MM.1S (cell line): Measurements from ENCODE around the gene ELANE.

Source experiments
- DNase-seq: peaks from one replicate; pipeline ENCODE4 v3.0.0-alpha.2; 2015
- H2AFZ ChIP-seq: fragments of 300-600 bp; sonication (generic); 2 replicates; pipeline ENCODE4 v1.6.0; 2016; ENCODE audit warnings: antibody characterized with exemption, low read length
- H3F3A ChIP-seq: fragments of 300-600 bp; sonication (generic); 2 replicates; pipeline ENCODE4 v1.6.1; 2016; ENCODE audit warnings: mild to moderate bottlenecking, antibody characterized with exemption, low read length, moderate library complexity, mixed read lengths; ENCODE audit not compliant: insufficient read depth
- H3K27ac ChIP-seq: fragments of 300-600 bp; sonication (generic); 2 replicates; pipeline ENCODE4 v1.5.1; 2016; ENCODE audit warnings: mild to moderate bottlenecking, low read length
- H3K27me3 ChIP-seq: fragments of 300-600 bp; sonication (generic); replicated peaks from 2 replicates; pipeline ENCODE4 v1.6.0; 2016; ENCODE audit warnings: low read length; ENCODE audit not compliant: insufficient read depth
- H3K36me3 ChIP-seq: fragments of 300-600 bp; sonication (generic); replicated peaks from 2 replicates; pipeline ENCODE4 v1.6.1; 2016; ENCODE audit warnings: mild to moderate bottlenecking, low read length, mixed read lengths; ENCODE audit not compliant: insufficient read depth
- H3K4me1 ChIP-seq: fragments of 300-600 bp; sonication (generic); 2 replicates; pipeline ENCODE4 v1.6.1; 2016; ENCODE audit warnings: low read length, mixed read lengths
- H3K4me2 ChIP-seq: fragments of 300-600 bp; sonication (generic); 2 replicates; pipeline ENCODE4 v1.6.0; 2016; ENCODE audit warnings: low read depth, low read length
- H3K4me3 ChIP-seq: fragments of 300-600 bp; sonication (generic); 2 replicates; pipeline ENCODE4 v1.5.1; 2016; ENCODE audit warnings: low read length, mixed read lengths
- H3K79me2 ChIP-seq: fragments of 300-600 bp; sonication (generic); 2 replicates; pipeline ENCODE4 v1.6.1; 2016; ENCODE audit warnings: mixed run types, low read length, mixed read lengths
- H3K9ac ChIP-seq: fragments of 300-600 bp; sonication (generic); 2 replicates; pipeline ENCODE4 v1.6.1; 2016; ENCODE audit warnings: low read length, mixed read lengths
- H3K9me2 ChIP-seq: fragments of 300-600 bp; sonication (generic); replicated peaks from 2 replicates; pipeline ENCODE4 v1.6.1; 2016; ENCODE audit warnings: mild to moderate bottlenecking, low read length, mixed read lengths; ENCODE audit not compliant: insufficient read depth
- H3K9me3 ChIP-seq: fragments of 300-600 bp; sonication (generic); replicated peaks from 2 replicates; pipeline ENCODE4 v1.6.1; 2016; ENCODE audit warnings: mild to moderate bottlenecking, low read length, mixed read lengths; ENCODE audit not compliant: insufficient read depth
- H4K20me1 ChIP-seq: fragments of 300-600 bp; sonication (generic); 2 replicates; pipeline ENCODE4 v1.6.1; 2016; ENCODE audit warnings: mild to moderate bottlenecking, low read length, moderate library complexity, mixed read lengths; ENCODE audit not compliant: insufficient read depth
- EZH2 ChIP-seq: fragments of 300-600 bp; sonication (generic); optimal IDR thresholded peaks from 2 replicates; pipeline ENCODE3; 2017; ENCODE audit warnings: low read depth, mild to moderate bottlenecking, antibody characterized with exemption, low read length, mixed read lengths
- EZH2phosphoT487 ChIP-seq: fragments of 300-600 bp; sonication (generic); IDR thresholded peaks from 2 replicates; pipeline ENCODE4 v1.6.1; 2018; ENCODE audit warnings: antibody characterized with exemption, low read length
- TF ChIP-seq, protein P1 (sequence below): fragments of 300-600 bp; sonication (generic); IDR thresholded peaks from 2 replicates; pipeline ENCODE4 v1.5.1; 2016; ENCODE audit warnings: antibody characterized with exemption, low read length, mixed read lengths

ELANE gene

DNA sequence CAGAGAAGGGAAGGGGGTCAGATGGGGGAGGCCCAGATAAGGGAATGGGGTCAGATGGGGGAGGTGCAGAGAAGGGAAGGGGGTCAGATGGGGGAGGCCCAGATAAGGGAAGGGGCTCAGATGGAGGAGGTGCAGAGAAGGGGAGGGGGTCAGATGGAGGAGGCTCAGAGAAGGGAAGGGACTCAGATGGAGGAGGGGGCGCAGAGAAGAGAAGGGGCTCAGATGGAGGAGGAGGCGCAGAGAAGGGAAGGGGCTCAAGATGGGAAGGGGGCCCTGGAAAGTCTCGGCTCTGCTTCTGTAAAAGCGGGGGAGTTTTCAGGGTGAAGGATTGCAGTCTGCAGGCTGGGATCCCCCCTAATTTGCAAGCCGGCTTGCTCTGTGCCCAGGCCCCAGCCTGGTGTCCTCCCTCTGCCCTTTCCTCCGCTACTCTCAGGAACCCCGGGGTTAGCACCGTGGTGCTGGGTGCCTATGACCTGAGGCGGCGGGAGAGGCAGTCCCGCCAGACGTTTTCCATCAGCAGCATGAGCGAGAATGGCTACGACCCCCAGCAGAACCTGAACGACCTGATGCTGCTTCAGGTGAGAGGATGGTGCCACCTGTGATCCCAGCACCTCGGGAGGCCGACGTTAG is 22.9 kb upstream of the ELANE start:
- H3K27ac ChIP-seq, result no peak overlapping the region
- H3K4me3 ChIP-seq, result no peak overlapping the region

DNA sequence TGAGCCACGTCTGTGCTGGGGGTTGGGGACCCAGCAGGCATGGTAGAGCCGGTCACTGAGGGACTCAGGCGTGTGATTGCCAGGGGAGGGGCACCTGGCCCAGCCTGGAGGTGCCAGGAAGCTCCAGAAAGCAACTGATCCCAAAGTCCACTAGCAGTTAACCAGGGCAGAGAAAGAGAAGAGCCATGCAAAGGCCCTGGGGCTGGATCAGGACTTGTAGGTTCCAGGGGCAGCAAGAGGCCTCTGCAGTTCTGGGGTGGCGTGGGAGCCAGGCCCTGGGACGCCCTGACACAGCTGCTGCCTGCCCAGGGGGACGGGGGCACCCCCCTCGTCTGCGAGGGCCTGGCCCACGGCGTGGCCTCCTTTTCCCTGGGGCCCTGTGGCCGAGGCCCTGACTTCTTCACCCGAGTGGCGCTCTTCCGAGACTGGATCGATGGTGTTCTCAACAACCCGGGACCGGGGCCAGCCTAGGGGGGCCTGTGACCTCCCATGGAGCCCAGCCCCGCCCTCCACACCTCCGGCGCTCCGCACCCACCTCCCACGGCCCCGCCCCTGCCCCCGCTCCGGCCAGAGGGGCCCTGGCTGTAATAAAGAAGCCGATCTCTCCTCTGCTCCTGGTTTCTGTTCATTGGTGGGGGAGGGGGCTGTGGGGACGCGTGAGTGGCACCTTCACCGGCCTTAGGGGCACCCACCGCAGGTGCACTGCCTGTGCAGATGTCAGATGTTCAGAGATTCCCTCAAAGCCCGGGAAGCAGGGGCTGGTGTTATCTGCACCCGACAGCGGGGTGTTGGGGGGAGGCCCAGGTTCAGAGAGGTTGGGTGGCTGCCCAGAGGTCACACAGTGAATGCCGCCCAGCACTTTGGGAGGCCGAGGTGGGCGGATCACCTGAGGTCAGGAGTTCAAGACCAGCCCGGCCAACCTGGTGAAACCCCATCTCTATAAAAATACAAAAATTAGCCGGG is 20.4 kb upstream of the ELANE start:
- no peaks in the 10 kb centered on the region for H3K9me2 ChIP-seq
- TF ChIP-seq, protein P1, sequence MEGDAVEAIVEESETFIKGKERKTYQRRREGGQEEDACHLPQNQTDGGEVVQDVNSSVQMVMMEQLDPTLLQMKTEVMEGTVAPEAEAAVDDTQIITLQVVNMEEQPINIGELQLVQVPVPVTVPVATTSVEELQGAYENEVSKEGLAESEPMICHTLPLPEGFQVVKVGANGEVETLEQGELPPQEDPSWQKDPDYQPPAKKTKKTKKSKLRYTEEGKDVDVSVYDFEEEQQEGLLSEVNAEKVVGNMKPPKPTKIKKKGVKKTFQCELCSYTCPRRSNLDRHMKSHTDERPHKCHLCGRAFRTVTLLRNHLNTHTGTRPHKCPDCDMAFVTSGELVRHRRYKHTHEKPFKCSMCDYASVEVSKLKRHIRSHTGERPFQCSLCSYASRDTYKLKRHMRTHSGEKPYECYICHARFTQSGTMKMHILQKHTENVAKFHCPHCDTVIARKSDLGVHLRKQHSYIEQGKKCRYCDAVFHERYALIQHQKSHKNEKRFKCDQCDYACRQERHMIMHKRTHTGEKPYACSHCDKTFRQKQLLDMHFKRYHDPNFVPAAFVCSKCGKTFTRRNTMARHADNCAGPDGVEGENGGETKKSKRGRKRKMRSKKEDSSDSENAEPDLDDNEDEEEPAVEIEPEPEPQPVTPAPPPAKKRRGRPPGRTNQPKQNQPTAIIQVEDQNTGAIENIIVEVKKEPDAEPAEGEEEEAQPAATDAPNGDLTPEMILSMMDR, result no peak
- no peak for TF ChIP-seq EZH2
- no peak for TF ChIP-seq EZH2phosphoT487
- H3K4me3 ChIP-seq, result no peak overlapping the region
- no peaks in the 10 kb centered on the region for H3K4me1 ChIP-seq
- H4K20me1 ChIP-seq, result no peaks in the 10 kb centered on the region
- H3K9ac ChIP-seq, result no peak overlapping the region
- H3K9me3 ChIP-seq, result no peaks in the 10 kb centered on the region
- no peak for DNase-seq
- no peaks in the 10 kb centered on the region for H3K36me3 ChIP-seq
- H3K4me2 ChIP-seq, result no peak overlapping the region
- peaks cover 77% of the 10 kb centered on the region for H3K27me3 ChIP-seq
- no peak overlapping the region for H2AFZ ChIP-seq
- H3K79me2 ChIP-seq, result no peaks in the 10 kb centered on the region
- no peaks in the 10 kb centered on the region for H3F3A ChIP-seq
- no peak overlapping the region for H3K27ac ChIP-seq

More for the DNA sequence above, 22.9 kb upstream of the ELANE start:
- H3K4me1 ChIP-seq, result no peaks in the 10 kb centered on the region
- H4K20me1 ChIP-seq, result no peaks in the 10 kb centered on the region
- H3K4me2 ChIP-seq, result no peak overlapping the region
- peaks cover 77% of the 10 kb centered on the region for H3K27me3 ChIP-seq
- no peak overlapping the region for H3K9ac ChIP-seq
- H3K9me3 ChIP-seq, result no peaks in the 10 kb centered on the region
- no peaks in the 10 kb centered on the region for H3K36me3 ChIP-seq
- DNase-seq, result no peak
- H3K9me2 ChIP-seq, result no peaks in the 10 kb centered on the region
- no peak for TF ChIP-seq EZH2phosphoT487
- TF ChIP-seq, protein P1, result no peak
- no peak for TF ChIP-seq EZH2
- no peaks in the 10 kb centered on the region for H3F3A ChIP-seq
- H2AFZ ChIP-seq, result no peak overlapping the region
- no peaks in the 10 kb centered on the region for H3K79me2 ChIP-seq

DNA sequence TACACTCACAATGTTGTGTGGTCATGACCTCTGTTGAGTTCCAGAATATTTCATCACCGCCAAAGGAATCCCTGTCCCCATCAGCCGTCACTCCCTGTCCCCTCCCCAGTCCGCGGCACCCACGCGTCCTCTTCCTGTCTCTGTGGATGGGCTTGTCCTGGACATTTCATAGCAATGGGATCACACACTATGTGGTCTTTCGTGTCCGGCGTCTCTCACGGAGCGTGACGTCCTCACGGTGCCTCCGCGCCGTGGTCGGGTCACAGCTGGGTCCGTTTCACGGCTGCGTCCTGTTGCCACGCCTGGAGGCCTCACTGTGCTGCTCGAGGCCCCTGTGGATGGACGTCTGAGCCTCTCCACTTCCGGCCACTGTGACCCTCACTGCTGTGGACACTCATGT is 17.9 kb upstream of the ELANE start:
- H3K4me2 ChIP-seq, result no peak overlapping the region
- no peaks in the 10 kb centered on the region for H3K9me2 ChIP-seq
- no peaks in the 10 kb centered on the region for H3F3A ChIP-seq
- no peaks in the 10 kb centered on the region for H3K4me1 ChIP-seq
- H2AFZ ChIP-seq, result no peak overlapping the region
- no peaks in the 10 kb centered on the region for H3K79me2 ChIP-seq
- H4K20me1 ChIP-seq, result no peaks in the 10 kb centered on the region
- no peaks in the 10 kb centered on the region for H3K9me3 ChIP-seq
- peaks cover 80% of the 10 kb centered on the region for H3K27me3 ChIP-seq
- DNase-seq, result no peak
- no peak overlapping the region for H3K9ac ChIP-seq
- H3K36me3 ChIP-seq, result no peaks in the 10 kb centered on the region
- no peak overlapping the region for H3K4me3 ChIP-seq
- H3K27ac ChIP-seq, result no peak overlapping the region
- TF ChIP-seq, protein P1, result no peak
- TF ChIP-seq EZH2 (no peak), EZH2phosphoT487 (no peak)
